Neural cell (in vitro differentiated cells): ENCODE measurements around the gene SPX. TPM values are rescaled to one million over a fixed set of nuclear protein-coding genes. Genes with fewer than 3 reads are reported as not detected.

ENCODE experiments used
- H2AFZ ChIP-seq: fragments of 200-600, 300-800 bp; sonication (generic), shearing (Covaris generic); 2 replicates; pipeline ENCODE4 v1.6.0; 2014; ENCODE audit warnings: low read depth, mild to moderate bottlenecking, antibody characterized with exemption, low read length, moderate library complexity
- H3F3A ChIP-seq: fragments of 200-600 bp; shearing (Covaris generic); 2 replicates; pipeline ENCODE4 v1.6.1; 2016; ENCODE audit warnings: mild to moderate bottlenecking, moderate library complexity, mixed read lengths, antibody characterized with exemption, low read length; ENCODE audit not compliant: insufficient read depth, poor library complexity, severe bottlenecking
- H3K27ac ChIP-seq: fragments of 200-600, 300-800 bp; sonication (generic), shearing (Covaris generic); 2 replicates; pipeline ENCODE4 v1.5.1; 2014; ENCODE audit warnings: mild to moderate bottlenecking, low read length, moderate library complexity
- H3K27me3 ChIP-seq: fragments of 300-800, 200-600 bp; sonication (generic), shearing (Covaris generic); 2 replicates; pipeline ENCODE4 v1.6.0; 2014; ENCODE audit warnings: mild to moderate bottlenecking, low read depth, low read length, moderate library complexity; ENCODE audit not compliant: insufficient read depth
- H3K36me3 ChIP-seq: fragments of 300-800, 200-600 bp; sonication (generic), shearing (Covaris generic); 2 replicates; pipeline ENCODE4 v1.5.1; 2014; ENCODE audit warnings: mild to moderate bottlenecking, antibody characterized with exemption, low read length, moderate library complexity; ENCODE audit not compliant: insufficient read depth
- H3K4me2 ChIP-seq: fragments of 300-800, 200-600 bp; sonication (generic), shearing (Covaris generic); 2 replicates; pipeline ENCODE4 v1.6.0; 2014; ENCODE audit warnings: mild to moderate bottlenecking, low read length
- H3K4me3 ChIP-seq: fragments of 300-800, 200-600 bp; sonication (generic), shearing (Covaris generic); 2 replicates; pipeline ENCODE4 v1.5.1; 2014; ENCODE audit warnings: mild to moderate bottlenecking, low read length, moderate library complexity
- H3K79me2 ChIP-seq: fragments of 200-600 bp; shearing (Covaris generic); replicated peaks from 2 replicates; pipeline ENCODE4 v1.6.0; 2014; ENCODE audit warnings: mild to moderate bottlenecking, low read length, moderate library complexity; ENCODE audit not compliant: insufficient read depth
- H3K9ac ChIP-seq: fragments of 300-800, 200-600 bp; sonication (generic), shearing (Covaris generic); 2 replicates; pipeline ENCODE4 v1.6.1; 2016; ENCODE audit warnings: mild to moderate bottlenecking, low read length, mixed read lengths
- H3K9me2 ChIP-seq: fragments of 200-600 bp; shearing (Covaris generic); 2 replicates; pipeline ENCODE4 v1.6.1; 2016; ENCODE audit warnings: mild to moderate bottlenecking, low read length, mixed read lengths; ENCODE audit not compliant: insufficient read depth
- H3K9me3 ChIP-seq: fragments of 200-600, 300-800 bp; sonication (generic), shearing (Covaris generic); 2 replicates; pipeline ENCODE4 v1.6.1; 2016; ENCODE audit warnings: mild to moderate bottlenecking, mixed run types, low read length, moderate library complexity, mixed read lengths
- H4K20me1 ChIP-seq: fragments of 200-600 bp; shearing (Covaris generic); 2 replicates; pipeline ENCODE4 v1.6.1; 2016; ENCODE audit warnings: mild to moderate bottlenecking, mixed run types; ENCODE audit not compliant: insufficient read depth
- CTCF ChIP-seq: fragments of 450-650 bp; IDR thresholded peaks from 2 replicates; pipeline ENCODE4 v1.5.1; 2014; ENCODE audit warnings: antibody characterized with exemption, mild to moderate bottlenecking, moderate library complexity; ENCODE audit not compliant: poor library complexity, severe bottlenecking
- EP300 ChIP-seq: fragments of 450-650 bp; conservative IDR thresholded peaks from 2 replicates; pipeline ENCODE4 v1.6.1; 2014; ENCODE audit warnings: antibody characterized with exemption, mild to moderate bottlenecking, moderate library complexity; ENCODE audit not compliant: poor library complexity, severe bottlenecking
- EZH2 ChIP-seq: fragments of 200-600, 300-800 bp; shearing (Covaris generic), sonication (generic); IDR thresholded peaks from 2 replicates; pipeline ENCODE4 v1.6.1; 2014; ENCODE audit warnings: antibody characterized with exemption, low read length, borderline replicate concordance, mild to moderate bottlenecking; ENCODE audit not compliant: insufficient read depth, poor library complexity, severe bottlenecking
- MXI1 ChIP-seq: fragments of 450-650 bp; conservative IDR thresholded peaks from 2 replicates; pipeline ENCODE4 v1.6.1; 2014; ENCODE audit warnings: antibody characterized with exemption, mild to moderate bottlenecking; ENCODE audit not compliant: poor library complexity, severe bottlenecking
- POLR2AphosphoS5 ChIP-seq: IDR thresholded peaks from 2 replicates; pipeline ENCODE4 v1.6.1; 2012
- RAD21 ChIP-seq: fragments of 450-650 bp; conservative IDR thresholded peaks from 2 replicates; pipeline ENCODE4 v1.6.1; 2014; ENCODE audit warnings: antibody characterized with exemption, mild to moderate bottlenecking, moderate library complexity
- SMC3 ChIP-seq: fragments of 450-650 bp; conservative IDR thresholded peaks from 2 replicates; pipeline ENCODE4 v1.6.1; 2014; ENCODE audit warnings: antibody characterized with exemption, mild to moderate bottlenecking, moderate library complexity; ENCODE audit not compliant: poor library complexity
- TAF1 ChIP-seq: IDR thresholded peaks from 2 replicates; pipeline ENCODE4 v1.6.1; 2012; ENCODE audit warnings: low read depth
- polyA plus RNA-seq: library from polyadenylated mRNA; depleted of rRNA; stranded (reverse); fragments of >200 nt; gene quantifications from 2 replicates; pipeline ENCODE4 v1.2.3, GENCODE V29; 2014
- TF ChIP-seq, protein P1 (sequence below): IDR thresholded peaks from 2 replicates; pipeline ENCODE4 v1.6.1; 2012; ENCODE audit warnings: borderline replicate concordance

Gene SPX
- polyA plus RNA-seq, 1 donor from 2014 or later, result not detected

DNA sequence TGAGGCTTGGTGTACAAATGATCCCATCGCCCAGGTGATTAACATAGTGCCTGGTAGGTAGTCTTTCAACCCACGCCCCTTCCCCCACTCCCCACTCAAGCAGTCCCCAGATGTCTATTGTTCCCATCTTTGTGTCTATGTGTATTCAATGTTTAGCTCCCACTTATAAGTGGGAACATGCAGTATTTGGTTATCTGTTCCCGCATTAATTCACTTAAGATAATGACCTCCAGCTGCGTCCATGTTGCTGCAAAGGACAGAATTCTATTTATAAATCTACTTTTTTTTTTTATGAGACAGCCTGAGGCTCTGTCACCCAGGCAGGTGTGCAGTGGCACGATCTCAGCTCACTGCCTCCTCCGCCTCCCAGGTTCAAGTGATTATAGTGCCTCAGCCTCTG, 15.7 kb downstream of the SPX start:
- H3K4me3 ChIP-seq, result no peak overlapping the region
- H3K4me2 ChIP-seq, result no peak overlapping the region
- H3K27me3 ChIP-seq, result no peaks in the 10 kb centered on the region
- H3K9ac ChIP-seq, result no peak overlapping the region
- no peaks in the 10 kb centered on the region for H3K9me2 ChIP-seq
- H3K27ac ChIP-seq, result no peak overlapping the region
- no peaks in the 10 kb centered on the region for H3F3A ChIP-seq
- no peaks in the 10 kb centered on the region for H3K79me2 ChIP-seq
- no peak overlapping the region for H2AFZ ChIP-seq
- TF ChIP-seq, protein P1, sequence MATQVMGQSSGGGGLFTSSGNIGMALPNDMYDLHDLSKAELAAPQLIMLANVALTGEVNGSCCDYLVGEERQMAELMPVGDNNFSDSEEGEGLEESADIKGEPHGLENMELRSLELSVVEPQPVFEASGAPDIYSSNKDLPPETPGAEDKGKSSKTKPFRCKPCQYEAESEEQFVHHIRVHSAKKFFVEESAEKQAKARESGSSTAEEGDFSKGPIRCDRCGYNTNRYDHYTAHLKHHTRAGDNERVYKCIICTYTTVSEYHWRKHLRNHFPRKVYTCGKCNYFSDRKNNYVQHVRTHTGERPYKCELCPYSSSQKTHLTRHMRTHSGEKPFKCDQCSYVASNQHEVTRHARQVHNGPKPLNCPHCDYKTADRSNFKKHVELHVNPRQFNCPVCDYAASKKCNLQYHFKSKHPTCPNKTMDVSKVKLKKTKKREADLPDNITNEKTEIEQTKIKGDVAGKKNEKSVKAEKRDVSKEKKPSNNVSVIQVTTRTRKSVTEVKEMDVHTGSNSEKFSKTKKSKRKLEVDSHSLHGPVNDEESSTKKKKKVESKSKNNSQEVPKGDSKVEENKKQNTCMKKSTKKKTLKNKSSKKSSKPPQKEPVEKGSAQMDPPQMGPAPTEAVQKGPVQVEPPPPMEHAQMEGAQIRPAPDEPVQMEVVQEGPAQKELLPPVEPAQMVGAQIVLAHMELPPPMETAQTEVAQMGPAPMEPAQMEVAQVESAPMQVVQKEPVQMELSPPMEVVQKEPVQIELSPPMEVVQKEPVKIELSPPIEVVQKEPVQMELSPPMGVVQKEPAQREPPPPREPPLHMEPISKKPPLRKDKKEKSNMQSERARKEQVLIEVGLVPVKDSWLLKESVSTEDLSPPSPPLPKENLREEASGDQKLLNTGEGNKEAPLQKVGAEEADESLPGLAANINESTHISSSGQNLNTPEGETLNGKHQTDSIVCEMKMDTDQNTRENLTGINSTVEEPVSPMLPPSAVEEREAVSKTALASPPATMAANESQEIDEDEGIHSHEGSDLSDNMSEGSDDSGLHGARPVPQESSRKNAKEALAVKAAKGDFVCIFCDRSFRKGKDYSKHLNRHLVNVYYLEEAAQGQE, result no peak
- TF ChIP-seq SMC3 (no peak), TAF1 (no peak), EP300 (no peak), POLR2AphosphoS5 (no peak), CTCF (no peak), EZH2 (no peak), MXI1 (no peak), RAD21 (no peak)
- H3K36me3 ChIP-seq, result no peaks in the 10 kb centered on the region
- no peaks in the 10 kb centered on the region for H3K9me3 ChIP-seq
- no peaks in the 10 kb centered on the region for H4K20me1 ChIP-seq

DNA sequence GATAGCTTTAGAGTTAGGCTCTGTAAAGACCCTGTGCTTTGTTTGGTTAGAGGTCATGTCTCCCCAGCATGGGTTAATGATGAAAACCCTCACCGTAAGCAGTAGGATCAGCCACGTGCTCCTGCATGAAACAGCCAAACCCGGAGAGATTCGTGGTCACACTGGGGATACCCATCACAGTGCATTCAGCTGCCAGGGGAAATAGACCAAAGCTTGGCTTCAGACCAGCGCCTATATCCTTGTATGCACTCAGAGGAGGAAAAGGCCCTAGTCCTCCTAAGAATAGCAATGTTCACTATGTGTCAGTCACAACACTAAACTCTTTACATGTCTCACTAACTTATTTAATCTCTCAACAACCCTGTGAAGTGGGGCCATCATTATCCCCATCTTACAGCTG, 16.3 kb downstream of the SPX start:
- no peaks in the 10 kb centered on the region for H3K27me3 ChIP-seq
- no peaks in the 10 kb centered on the region for H3K79me2 ChIP-seq
- H3K9ac ChIP-seq, result no peak overlapping the region
- H2AFZ ChIP-seq, result no peak overlapping the region
- TF ChIP-seq CTCF, result no peak
- TF ChIP-seq RAD21, result no peak
- no peak for TF ChIP-seq POLR2AphosphoS5
- TF ChIP-seq TAF1, result no peak
- no peak for TF ChIP-seq MXI1
- TF ChIP-seq EZH2, result no peak
- no peak for TF ChIP-seq SMC3
- TF ChIP-seq, protein P1, result no peak
- TF ChIP-seq EP300, result no peak
- H3F3A ChIP-seq, result no peaks in the 10 kb centered on the region
- H3K9me3 ChIP-seq, result no peaks in the 10 kb centered on the region
- H3K4me2 ChIP-seq, result no peak overlapping the region
- H3K36me3 ChIP-seq, result no peaks in the 10 kb centered on the region
- H4K20me1 ChIP-seq, result no peaks in the 10 kb centered on the region
- no peak overlapping the region for H3K27ac ChIP-seq
- H3K4me3 ChIP-seq, result no peak overlapping the region
- no peaks in the 10 kb centered on the region for H3K9me2 ChIP-seq
